Keratinocyte (primary cell): ENCODE measurements around the gene RRP8. TPM values are rescaled to one million over a fixed set of nuclear protein-coding genes. Genes with fewer than 3 reads are reported as not detected.

Experiments used
- DNase-seq: peaks from one replicate; pipeline ENCODE4 v3.0.0-alpha.2; 2011; ENCODE audit warnings: low read depth, missing footprints, low spot score
- FAIRE-seq: peaks from 2 replicates; lab custom pipeline; 2011; peaks lifted over from hg19 to GRCh38; lab: Jason Lieb, UNC
- H2AFZ ChIP-seq: 2 replicates; pipeline ENCODE4 v1.6.0; 2012; ENCODE audit warnings: low read length, control low read depth, inconsistent platforms; ENCODE audit not compliant: control insufficient read depth
- H3K27ac ChIP-seq: 2 replicates; pipeline ENCODE4 v1.5.1; 2011; ENCODE audit warnings: low read length; ENCODE audit not compliant: control insufficient read depth, insufficient read depth
- H3K27me3 ChIP-seq: 3 replicates; pipeline ENCODE4 v1.6.0; 2011; ENCODE audit warnings: low read length; ENCODE audit not compliant: control insufficient read depth, insufficient read depth; ENCODE audit errors: extremely low read depth
- H3K36me3 ChIP-seq, 2 experiments: 2 replicates in 1 of 2; 3 replicates in 1 of 2; pipeline ENCODE4 v1.5.1; 2011; ENCODE audit warnings: low read length in 2 of 2, mild to moderate bottlenecking in 1 of 2; ENCODE audit not compliant: control insufficient read depth in 2 of 2, insufficient read depth in 2 of 2; ENCODE audit errors: extremely low read depth in 1 of 2
- H3K4me1 ChIP-seq: 3 replicates; pipeline ENCODE4 v1.5.1; 2011; ENCODE audit warnings: low read length; ENCODE audit not compliant: control insufficient read depth, insufficient read depth; ENCODE audit errors: extremely low read depth
- H3K4me2 ChIP-seq: 3 replicates; pipeline ENCODE4 v1.6.0; 2011; ENCODE audit warnings: low read depth, low read length; ENCODE audit not compliant: control insufficient read depth, insufficient read depth; ENCODE audit errors: extremely low read depth
- H3K4me3 ChIP-seq, 3 experiments: fragments of 200-600 bp in 1 of 3; sonication (generic) in 1 of 3; 2 replicates in 2 of 3; 3 replicates in 1 of 3; pipeline ENCODE4 v1.5.1; 2011 to 2016; ENCODE audit warnings: low read length in 3 of 3, mild to moderate bottlenecking in 3 of 3, control low read depth in 2 of 3, inconsistent platforms in 1 of 3, low read depth in 1 of 3, mixed read lengths in 1 of 3, mixed run types in 1 of 3, moderate library complexity in 1 of 3; ENCODE audit not compliant: control insufficient read depth in 2 of 3, insufficient read depth in 2 of 3; ENCODE audit errors: extremely low read depth in 1 of 3
- H3K79me2 ChIP-seq: 2 replicates; pipeline ENCODE4 v1.6.0; 2012; ENCODE audit warnings: low read length; ENCODE audit not compliant: control insufficient read depth, insufficient read depth
- H3K9ac ChIP-seq: 3 replicates; pipeline ENCODE4 v1.6.0; 2011; ENCODE audit warnings: low read length; ENCODE audit not compliant: control insufficient read depth, insufficient read depth; ENCODE audit errors: extremely low read depth
- H3K9me1 ChIP-seq: 3 replicates; pipeline ENCODE4 v1.6.0; 2011; ENCODE audit warnings: low read length; ENCODE audit not compliant: control insufficient read depth, insufficient read depth; ENCODE audit errors: extremely low read depth
- H3K9me3 ChIP-seq: 2 replicates; pipeline ENCODE4 v1.5.1; 2012; ENCODE audit warnings: low read depth, low read length; ENCODE audit not compliant: control insufficient read depth
- H4K20me1 ChIP-seq: 3 replicates; pipeline ENCODE4 v1.6.0; 2011; ENCODE audit warnings: low read length; ENCODE audit not compliant: control insufficient read depth, insufficient read depth; ENCODE audit errors: extremely low read depth
- EZH2 ChIP-seq: IDR thresholded peaks from one replicate; pipeline ENCODE4 v1.6.1; 2012; ENCODE audit warnings: inconsistent platforms, mild to moderate bottlenecking, low read length, moderate library complexity
- dilution Hi-C: fragments of 300-500 bp; cut with MboI; formaldehyde crosslinking; loops from one replicate; pipeline ENCODE4 v1.7.0; 2020; ENCODE audit warnings: low sequenced_read_pairs; ENCODE audit not compliant: extremely low pct_ligation_motif_present
- polyA plus RNA-seq, 5 experiments: library from polyadenylated mRNA; depleted of rRNA in 3 of 5; stranded (reverse) in 3 of 5; stranded (forward) in 1 of 5; unstranded in 1 of 5; fragments of >200 nt; gene quantifications; 1 replicate in 1 of 5; 2 replicates in 3 of 5; 3 replicates in 1 of 5; pipeline versions ENCODE4 v1.2.1 to v1.2.3, GENCODE V29; 2011 to 2012; ENCODE audit warnings: missing spikeins in 2 of 5, low read depth in 1 of 5, low replicate concordance in 1 of 5
- TF ChIP-seq, protein P1 (sequence below), 3 experiments: IDR thresholded peaks in 1 of 3; conservative IDR thresholded peaks in 1 of 3; optimal IDR thresholded peaks in 1 of 3; 2 replicates in 2 of 3; 3 replicates in 1 of 3; pipeline versions ENCODE3 to v1.5.1; 2011; ENCODE audit warnings: low read length in 3 of 3, mild to moderate bottlenecking in 3 of 3, moderate library complexity in 2 of 3, control low read depth in 1 of 3, inconsistent platforms in 1 of 3; ENCODE audit not compliant: insufficient read depth in 2 of 3; ENCODE audit errors: extremely low read depth in 1 of 3

RRP8 gene
- polyA plus RNA-seq, 1 donor (not counting 4 experiments of a cell fraction or from before 2014, with no cell fraction given), result 15.0 TPM

GRCh38 chr11:6622261-6623171 lies 19.1 kb upstream of the RRP8 start:
- H3K27ac ChIP-seq, result no peak overlapping the region
- peaks cover 4% of the 10 kb centered on the region for H3K27me3 ChIP-seq
- no peaks in the 10 kb centered on the region for H3K9me3 ChIP-seq
- peaks cover under 1% of the 10 kb centered on the region for H3K79me2 ChIP-seq
- H3K4me1 ChIP-seq, result peaks cover 11% of the 10 kb centered on the region
- no peak for TF ChIP-seq EZH2
- TF ChIP-seq, protein P1, sequence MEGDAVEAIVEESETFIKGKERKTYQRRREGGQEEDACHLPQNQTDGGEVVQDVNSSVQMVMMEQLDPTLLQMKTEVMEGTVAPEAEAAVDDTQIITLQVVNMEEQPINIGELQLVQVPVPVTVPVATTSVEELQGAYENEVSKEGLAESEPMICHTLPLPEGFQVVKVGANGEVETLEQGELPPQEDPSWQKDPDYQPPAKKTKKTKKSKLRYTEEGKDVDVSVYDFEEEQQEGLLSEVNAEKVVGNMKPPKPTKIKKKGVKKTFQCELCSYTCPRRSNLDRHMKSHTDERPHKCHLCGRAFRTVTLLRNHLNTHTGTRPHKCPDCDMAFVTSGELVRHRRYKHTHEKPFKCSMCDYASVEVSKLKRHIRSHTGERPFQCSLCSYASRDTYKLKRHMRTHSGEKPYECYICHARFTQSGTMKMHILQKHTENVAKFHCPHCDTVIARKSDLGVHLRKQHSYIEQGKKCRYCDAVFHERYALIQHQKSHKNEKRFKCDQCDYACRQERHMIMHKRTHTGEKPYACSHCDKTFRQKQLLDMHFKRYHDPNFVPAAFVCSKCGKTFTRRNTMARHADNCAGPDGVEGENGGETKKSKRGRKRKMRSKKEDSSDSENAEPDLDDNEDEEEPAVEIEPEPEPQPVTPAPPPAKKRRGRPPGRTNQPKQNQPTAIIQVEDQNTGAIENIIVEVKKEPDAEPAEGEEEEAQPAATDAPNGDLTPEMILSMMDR (optimal IDR thresholded peaks at IDR 0.05 in 1 of 3, IDR thresholded peaks at IDR 0.05 in 1 of 3, conservative IDR thresholded peaks at IDR 0.05 in 1 of 3; ENCODE audit: extremely low read depth in 1 of 3, insufficient read depth in 2 of 3, low read length in 3 of 3), result no peak
- H3K9me1 ChIP-seq, result no peaks in the 10 kb centered on the region
- no peaks in the 10 kb centered on the region for H4K20me1 ChIP-seq
- DNase-seq, result no peak
- dilution Hi-C loops, result no loop called here
- no peak overlapping the region for H3K9ac ChIP-seq
- no peak overlapping the region for H3K4me3 ChIP-seq
- H3K4me2 ChIP-seq, result no peak overlapping the region
- no peak overlapping the region for H2AFZ ChIP-seq
- no peak for FAIRE-seq
- no peaks in the 10 kb centered on the region for H3K36me3 ChIP-seq

GRCh38 chr11:6621711-6622211 lies 18.3 kb upstream of the RRP8 start:
- no peak overlapping the region for H3K4me3 ChIP-seq
- peaks cover 12% of the 10 kb centered on the region for H3K4me1 ChIP-seq
- H3K27me3 ChIP-seq, result no peaks in the 10 kb centered on the region
- H3K36me3 ChIP-seq, result peaks cover 2 to 3% of the 10 kb centered on the region in 2 experiments
- dilution Hi-C loops, result no loop called here
- H3K9ac ChIP-seq, result no peak overlapping the region
- no peaks in the 10 kb centered on the region for H3K9me3 ChIP-seq
- no peaks in the 10 kb centered on the region for H4K20me1 ChIP-seq
- H2AFZ ChIP-seq, result no peak overlapping the region
- peaks cover 4% of the 10 kb centered on the region for H3K79me2 ChIP-seq
- no peaks in the 10 kb centered on the region for H3K9me1 ChIP-seq
- TF ChIP-seq EZH2, result no peak
- TF ChIP-seq, protein P1 (optimal IDR thresholded peaks at IDR 0.05 in 1 of 3, IDR thresholded peaks at IDR 0.05 in 1 of 3, conservative IDR thresholded peaks at IDR 0.05 in 1 of 3; ENCODE audit: extremely low read depth in 1 of 3, insufficient read depth in 2 of 3, low read length in 3 of 3), result no peak
- H3K27ac ChIP-seq, result no peak overlapping the region
- FAIRE-seq, result no peak
- no peak overlapping the region for H3K4me2 ChIP-seq
- DNase-seq, result no peak
